Mesenchymal stem cell (in vitro differentiated cells and primary cell): ENCODE data around the gene DOCK2.
"Not testable (repeated sequence)": the region's sequence is repeated elsewhere in the genome, so short reads cannot be mapped to it uniquely, and the experiment has no call there.

Experiments
- DNase-seq: peaks from one replicate; pipeline ENCODE4 v3.0.0-alpha.2; 2013
- H2AFZ ChIP-seq: one replicate; pipeline ENCODE4 v1.6.1; 2013; ENCODE audit warnings: low read depth, mild to moderate bottlenecking, control low read depth, inconsistent platforms, low read length, moderate library complexity
- H2AK5ac ChIP-seq: 2 replicates; pipeline ENCODE4 v1.6.1; 2013; ENCODE audit warnings: low read length, moderate library complexity, mild to moderate bottlenecking, inconsistent platforms; ENCODE audit not compliant: severe bottlenecking
- H2BK120ac ChIP-seq: one replicate; pipeline ENCODE4 v1.6.1; 2013; ENCODE audit warnings: low read depth, mild to moderate bottlenecking, inconsistent platforms, low read length, moderate library complexity
- H2BK12ac ChIP-seq, 2 experiments: one replicate each; pipeline ENCODE4 v1.6.1; 2013; ENCODE audit warnings: inconsistent platforms in 2 of 2, low read length in 2 of 2, mild to moderate bottlenecking in 2 of 2, moderate library complexity in 2 of 2, control low read depth in 1 of 2
- H2BK15ac ChIP-seq: one replicate; pipeline ENCODE4 v1.6.1; 2013; ENCODE audit warnings: mild to moderate bottlenecking, low read depth, inconsistent platforms; ENCODE audit not compliant: poor library complexity, severe bottlenecking
- H2BK5ac ChIP-seq: 2 replicates; pipeline ENCODE4 v1.6.1; 2013; ENCODE audit warnings: low read depth, mild to moderate bottlenecking, low read length, control low read depth, inconsistent platforms; ENCODE audit not compliant: poor library complexity, severe bottlenecking
- H3K14ac ChIP-seq, 2 experiments: one replicate each; pipeline ENCODE4 v1.6.1; 2013; ENCODE audit warnings: inconsistent platforms in 2 of 2, low read length in 2 of 2, control low read depth in 1 of 2, mild to moderate bottlenecking in 1 of 2, moderate library complexity in 1 of 2
- H3K18ac ChIP-seq, 2 experiments: one replicate each; pipeline ENCODE4 v1.6.1; 2013; ENCODE audit warnings: inconsistent platforms in 2 of 2, low read length in 2 of 2, control low read depth in 1 of 2, low read depth in 1 of 2, mild to moderate bottlenecking in 1 of 2
- H3K23ac ChIP-seq, 2 experiments: one replicate each; pipeline ENCODE4 v1.6.1; 2013; ENCODE audit warnings: inconsistent platforms in 2 of 2, low read length in 2 of 2, mild to moderate bottlenecking in 2 of 2, moderate library complexity in 2 of 2, control low read depth in 1 of 2
- H3K27ac ChIP-seq: 2 replicates; pipeline ENCODE4 v1.5.1; 2013; ENCODE audit warnings: mild to moderate bottlenecking, moderate library complexity, low read length, control low read depth, inconsistent platforms; ENCODE audit not compliant: poor library complexity, severe bottlenecking
- H3K27me3 ChIP-seq, 2 experiments: 2 replicates each; pipeline versions ENCODE4 v1.6.1 to v1.7.0; 2013; ENCODE audit warnings: low read length in 2 of 2, mild to moderate bottlenecking in 2 of 2, moderate library complexity in 2 of 2, control low read depth in 1 of 2, inconsistent platforms in 1 of 2; ENCODE audit not compliant: control insufficient read depth in 1 of 2, insufficient read depth in 1 of 2
- H3K36me3 ChIP-seq, 2 experiments: 2 replicates each; pipeline versions ENCODE4 v1.6.1 to v1.7.0; 2013; ENCODE audit warnings: low read length in 2 of 2, control low read depth in 1 of 2, inconsistent platforms in 1 of 2, low read depth in 1 of 2, mild to moderate bottlenecking in 1 of 2; ENCODE audit not compliant: insufficient read depth in 2 of 2, control insufficient read depth in 1 of 2
- H3K4ac ChIP-seq, 2 experiments: one replicate each; pipeline ENCODE4 v1.6.1; 2013; ENCODE audit warnings: inconsistent platforms in 2 of 2, low read length in 2 of 2, mild to moderate bottlenecking in 2 of 2, moderate library complexity in 2 of 2, control low read depth in 1 of 2, low read depth in 1 of 2
- H3K4me1 ChIP-seq: 2 replicates; pipeline ENCODE4 v1.6.1; 2013; ENCODE audit warnings: low read depth, low read length, control low read depth; ENCODE audit not compliant: control insufficient read depth, insufficient read depth
- H3K4me2 ChIP-seq: 2 replicates; pipeline ENCODE4 v1.6.1; 2013; ENCODE audit warnings: low read length, mild to moderate bottlenecking, inconsistent platforms; ENCODE audit not compliant: poor library complexity, severe bottlenecking
- H3K4me3 ChIP-seq, 2 experiments: 2 replicates each; pipeline versions ENCODE4 v1.5.1 to v1.7.0; 2013; ENCODE audit warnings: low read length in 2 of 2, mild to moderate bottlenecking in 2 of 2, control low read depth in 1 of 2, low read depth in 1 of 2; ENCODE audit not compliant: insufficient read depth in 1 of 2
- H3K79me1 ChIP-seq: replicated peaks from 2 replicates; pipeline ENCODE4 v1.6.1; 2013; ENCODE audit warnings: mild to moderate bottlenecking, control low read depth, low read length, inconsistent platforms; ENCODE audit not compliant: poor library complexity, severe bottlenecking
- H3K9ac ChIP-seq: 2 replicates; pipeline ENCODE4 v1.7.0; 2013; ENCODE audit warnings: mild to moderate bottlenecking, low read length, moderate library complexity
- H3K9me3 ChIP-seq: 2 replicates; pipeline ENCODE4 v1.7.0; 2013; ENCODE audit warnings: mild to moderate bottlenecking, low read length; ENCODE audit not compliant: control insufficient read depth
- H4K8ac ChIP-seq: one replicate; pipeline ENCODE4 v1.6.1; 2013; ENCODE audit warnings: inconsistent platforms, mild to moderate bottlenecking, low read length, moderate library complexity
- H4K91ac ChIP-seq: one replicate; pipeline ENCODE4 v1.6.1; 2013; ENCODE audit warnings: mild to moderate bottlenecking, low read length, inconsistent platforms
- WGBS: methylation state at CpG from one replicate; pipeline ENCODE4 v1.1.7; 2013; ENCODE audit warnings: mixed read lengths; 5-methylcytosine and 5-hydroxymethylcytosine counted together

The DOCK2 gene

GRCh38 chr5:169748174-169748573 is 111.1 kb downstream of the DOCK2 start:
- Histone ChIP-seq H3K4me1 (peaks cover 14% of the 10 kb centered on the region), H2BK12ac (no peak overlapping the region), H3K14ac (no peak overlapping the region), H2AK5ac (no peak overlapping the region), H3K9ac (no peak overlapping the region), H3K23ac (no peak overlapping the region), H3K27ac (no peak overlapping the region), H3K18ac (no peak overlapping the region), H3K4me3 (no peak overlapping the region), H3K79me1 (no peaks in the 10 kb centered on the region), H4K91ac (no peak overlapping the region), H2BK120ac (no peak overlapping the region), H3K36me3 (no peaks in the 10 kb centered on the region), H4K8ac (no peak overlapping the region), H2AFZ (no peak overlapping the region), H3K4me2 (no peak overlapping the region), H3K27me3 (no peaks in the 10 kb centered on the region), H2BK15ac (no peak overlapping the region), H3K9me3 (peaks cover 4% of the 10 kb centered on the region), H2BK5ac (no peak overlapping the region), H3K4ac (no peak overlapping the region)
- WGBS: 90% methylated on average over 3 of the region's 3 CpGs
- no peak for DNase-seq

GRCh38 chr5:169749295-169749694 is 112.2 kb downstream of the DOCK2 start:
- H3K9me3 ChIP-seq: peaks cover 4% of the 10 kb centered on the region
- DNase-seq: no peak
- H3K18ac ChIP-seq: no peak overlapping the region
- no peak overlapping the region for H3K14ac ChIP-seq
- H4K91ac ChIP-seq: no peak overlapping the region
- H3K79me1 ChIP-seq: no peaks in the 10 kb centered on the region
- H2AFZ ChIP-seq: no peak overlapping the region
- H3K4me3 ChIP-seq: no peak overlapping the region
- H4K8ac ChIP-seq: no peak overlapping the region
- H2AK5ac ChIP-seq: no peak overlapping the region
- H3K27ac ChIP-seq: no peak overlapping the region
- no peak overlapping the region for H2BK15ac ChIP-seq
- H3K4ac ChIP-seq: no peak overlapping the region
- no peak overlapping the region for H3K9ac ChIP-seq
- no peak overlapping the region for H3K4me2 ChIP-seq
- H3K23ac ChIP-seq: no peak overlapping the region
- no peak overlapping the region for H2BK5ac ChIP-seq
- no peak overlapping the region for H2BK12ac ChIP-seq
- H3K36me3 ChIP-seq: no peaks in the 10 kb centered on the region
- peaks cover 14% of the 10 kb centered on the region for H3K4me1 ChIP-seq
- WGBS: 100% methylated on average over 1 of the region's 3 CpGs
- no peak overlapping the region for H2BK120ac ChIP-seq
- no peaks in the 10 kb centered on the region for H3K27me3 ChIP-seq

- Histone ChIP-seq H3K27ac (no peak overlapping the region), H3K18ac (no peak overlapping the region), H3K4me1 (no peaks in the 10 kb centered on the region), H3K9me3 (peaks cover 4% of the 10 kb centered on the region), H4K8ac (no peak overlapping the region), H3K79me1 (no peaks in the 10 kb centered on the region), H3K4ac (no peak overlapping the region), H4K91ac (no peak overlapping the region), H2BK120ac (no peak overlapping the region), H3K14ac (no peak overlapping the region), H3K9ac (no peak overlapping the region), H3K23ac (no peak overlapping the region), H2AK5ac (no peak overlapping the region), H2BK12ac (no peak overlapping the region), H3K36me3 (no peaks in the 10 kb centered on the region), H2BK5ac (no peak overlapping the region), H3K27me3 (no peaks in the 10 kb centered on the region), H2BK15ac (no peak overlapping the region), H2AFZ (no peak overlapping the region), H3K4me3 (no peak overlapping the region), H3K4me2 (no peak overlapping the region)
- DNase-seq: no peak
- 96% methylated on average over 4 of the region's 4 CpGs for WGBS
Observed at GRCh38 chr5:169751490-169751889, 114.4 kb downstream of the DOCK2 start.

- not testable (repeated sequence) for H3K36me3 ChIP-seq, DNase-seq, H3K4me2 ChIP-seq, H4K8ac ChIP-seq, H3K9me3 ChIP-seq, H3K4me3 ChIP-seq, H3K4ac ChIP-seq, H2AFZ ChIP-seq, H3K9ac ChIP-seq, H2BK15ac ChIP-seq, H3K27ac ChIP-seq, H2BK5ac ChIP-seq, H4K91ac ChIP-seq, H3K27me3 ChIP-seq, H2BK120ac ChIP-seq, H3K18ac ChIP-seq, H2BK12ac ChIP-seq, H3K14ac ChIP-seq, H3K23ac ChIP-seq, H3K4me1 ChIP-seq, H3K79me1 ChIP-seq, H2AK5ac ChIP-seq
- 88% methylated on average over 6 of the region's 10 CpGs for WGBS
Observed at GRCh38 chr5:169752566-169752965, 115.5 kb downstream of the DOCK2 start.
